ENCODE measurements around the gene HECTD1. TPM values are rescaled to one million over a fixed set of nuclear protein-coding genes. Genes with fewer than 3 reads are reported as not detected.
"Not testable (repeated sequence)": the region's sequence is repeated elsewhere in the genome, so short reads cannot be mapped to it uniquely, and the experiment has no call there.

HECTD1 gene
- total RNA-seq, 1 donor from 2014 or later, result 163 TPM

- Mint-ChIP-seq H3K4me3 (ENCODE audit: low read depth) (no peak overlapping the region), H3K9me3 (ENCODE audit: low read depth) (no peaks in the 10 kb centered on the region), H3K4me1 (ENCODE audit: low read depth) (peaks cover 2% of the 10 kb centered on the region), H3K36me3 (ENCODE audit: insufficient read depth) (no peaks in the 10 kb centered on the region), H3K27me3 (no peaks in the 10 kb centered on the region), H3K27ac (no peak overlapping the region)
- no peak for DNase-seq (ENCODE audit: low spot score, unreplicated experiment)
- no peak for TF ChIP-seq CTCF (IDR thresholded peaks at IDR 0.05; ENCODE audit: unreplicated experiment)
Measured at GRCh38 chr14:31241450-31242114, 34.0 kb upstream of the HECTD1 start.

GRCh38 chr14:31239741-31240140 lies 32.1 kb upstream of the HECTD1 start:
- no peak overlapping the region for H3K4me3 Mint-ChIP-seq (ENCODE audit: low read depth)
- H3K4me1 Mint-ChIP-seq (ENCODE audit: low read depth), result peaks cover 2% of the 10 kb centered on the region
- no peaks in the 10 kb centered on the region for H3K36me3 Mint-ChIP-seq (ENCODE audit: insufficient read depth)
- TF ChIP-seq CTCF (IDR thresholded peaks at IDR 0.05; ENCODE audit: unreplicated experiment), result no peak
- no peaks in the 10 kb centered on the region for H3K9me3 Mint-ChIP-seq (ENCODE audit: low read depth)
- H3K27me3 Mint-ChIP-seq, result no peaks in the 10 kb centered on the region
- no peak overlapping the region for H3K27ac Mint-ChIP-seq
- no peak for DNase-seq (ENCODE audit: low spot score, unreplicated experiment)

GRCh38 chr14:31235462-31235861 lies 27.9 kb upstream of the HECTD1 start:
- no peaks in the 10 kb centered on the region for H3K36me3 Mint-ChIP-seq (ENCODE audit: insufficient read depth)
- no peaks in the 10 kb centered on the region for H3K4me1 Mint-ChIP-seq (ENCODE audit: low read depth)
- H3K27me3 Mint-ChIP-seq, result no peaks in the 10 kb centered on the region
- DNase-seq (ENCODE audit: low spot score, unreplicated experiment), result no peak
- H3K27ac Mint-ChIP-seq, result no peak overlapping the region
- TF ChIP-seq CTCF (IDR thresholded peaks at IDR 0.05; ENCODE audit: unreplicated experiment), result no peak
- H3K9me3 Mint-ChIP-seq (ENCODE audit: low read depth), result no peaks in the 10 kb centered on the region
- H3K4me3 Mint-ChIP-seq (ENCODE audit: low read depth), result no peak overlapping the region

- Mint-ChIP-seq H3K27ac (no peak overlapping the region), H3K4me3 (ENCODE audit: low read depth) (no peak overlapping the region), H3K27me3 (no peaks in the 10 kb centered on the region), H3K9me3 (ENCODE audit: low read depth) (no peaks in the 10 kb centered on the region), H3K4me1 (ENCODE audit: low read depth) (peaks cover 10% of the 10 kb centered on the region), H3K36me3 (ENCODE audit: insufficient read depth) (no peaks in the 10 kb centered on the region)
- DNase-seq (ENCODE audit: low spot score, unreplicated experiment), result no peak
- no peak for TF ChIP-seq CTCF (IDR thresholded peaks at IDR 0.05; ENCODE audit: unreplicated experiment)
Measured at GRCh38 chr14:31232081-31232480, 24.5 kb upstream of the HECTD1 start.

- not testable (repeated sequence) for H3K4me1 Mint-ChIP-seq (ENCODE audit: low read depth); H3K27me3 Mint-ChIP-seq; H3K36me3 Mint-ChIP-seq (ENCODE audit: insufficient read depth); H3K27ac Mint-ChIP-seq; H3K9me3 Mint-ChIP-seq (ENCODE audit: low read depth); DNase-seq (ENCODE audit: low spot score, unreplicated experiment); H3K4me3 Mint-ChIP-seq (ENCODE audit: low read depth)
Measured at GRCh38 chr14:31231272-31231671, 23.7 kb upstream of the HECTD1 start.

- Mint-ChIP-seq H3K4me1 (ENCODE audit: low read depth) (peaks cover 10% of the 10 kb centered on the region), H3K9me3 (ENCODE audit: low read depth) (no peaks in the 10 kb centered on the region), H3K4me3 (ENCODE audit: low read depth) (no peak overlapping the region), H3K36me3 (ENCODE audit: insufficient read depth) (no peaks in the 10 kb centered on the region), H3K27me3 (no peaks in the 10 kb centered on the region), H3K27ac (no peak overlapping the region)
- TF ChIP-seq CTCF (IDR thresholded peaks at IDR 0.05; ENCODE audit: unreplicated experiment), result no peak
- DNase-seq (ENCODE audit: low spot score, unreplicated experiment), result no peak
Measured at GRCh38 chr14:31230573-31230958, 23.0 kb upstream of the HECTD1 start.
